GM15510 (cell line): Measurements from ENCODE around the gene LENG9.

Experiments used
- POLR2A ChIP-seq: IDR thresholded peaks from 3 replicates; pipeline ENCODE4 v1.6.1; 2011; ENCODE audit warnings: borderline replicate concordance; ENCODE audit not compliant: insufficient read length; ENCODE audit errors: extremely low read depth

Gene LENG9

GRCh38 chr19:54420068-54420382, 43.6 kb downstream of the LENG9 start:
- TF ChIP-seq POLR2A, result no peak

GRCh38 chr19:54418930-54419800, 44.4 kb downstream of the LENG9 start:
- TF ChIP-seq POLR2A, result no peak

GRCh38 chr19:54418030-54418929, 45.3 kb downstream of the LENG9 start:
- no peak for TF ChIP-seq POLR2A

GRCh38 chr19:54416695-54417491, 46.7 kb downstream of the LENG9 start:
- TF ChIP-seq POLR2A, result no peak

GRCh38 chr19:54415901-54416673, 47.5 kb downstream of the LENG9 start:
- no peak for TF ChIP-seq POLR2A

GRCh38 chr19:54415208-54415900, 48.2 kb downstream of the LENG9 start, which contains the start of gene TTYH1:
TTYH1 (plus strand) TSS chr19:54415464; CDS start chr19:54415553, 89 bp downstream.
- TF ChIP-seq POLR2A, result no peak

GRCh38 chr19:54414156-54414555, 49.4 kb downstream of the LENG9 start:
- no peak for TF ChIP-seq POLR2A

- no peak for TF ChIP-seq POLR2A
Measured at GRCh38 chr19:54412877-54413276, 50.7 kb downstream of the LENG9 start.
